ENCODE results near the gene RBM3.
"Not testable (repeated sequence)": the region's sequence is repeated elsewhere in the genome, so short reads cannot be mapped to it uniquely, and the experiment has no call there.

RBM3 gene

GRCh38 chrX:48574270-48575266 lies at the start of gene RBM3:
TSS of gene RBM3 (plus strand) at chrX:48574484. CDS start at chrX:48575181, 697 bp downstream.
- DNase-seq (ENCODE audit: low read depth, low spot score) = peak; percentile 75

DNA sequence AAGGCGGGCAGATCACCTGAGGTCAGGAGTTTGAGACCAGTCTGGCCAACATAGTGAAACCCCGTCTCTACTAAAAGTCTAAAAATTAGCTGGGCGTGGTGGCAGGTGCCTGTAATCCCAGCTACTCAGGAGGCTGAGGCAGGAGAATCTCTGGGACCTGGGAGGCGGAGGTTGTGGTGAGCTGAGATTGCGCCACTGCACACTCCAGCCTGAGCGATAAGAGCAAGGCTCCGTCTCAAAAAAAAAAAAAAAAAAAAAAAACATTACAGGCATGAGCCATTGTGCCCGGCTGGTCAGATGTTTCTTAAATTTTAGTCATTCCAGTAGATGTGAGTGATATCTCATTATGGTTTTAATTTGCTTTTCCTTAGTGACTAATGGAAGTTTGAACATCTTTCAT lies 48.4 kb upstream of the RBM3 start:
- not testable (repeated sequence) for DNase-seq (ENCODE audit: low read depth, low spot score)

DNA sequence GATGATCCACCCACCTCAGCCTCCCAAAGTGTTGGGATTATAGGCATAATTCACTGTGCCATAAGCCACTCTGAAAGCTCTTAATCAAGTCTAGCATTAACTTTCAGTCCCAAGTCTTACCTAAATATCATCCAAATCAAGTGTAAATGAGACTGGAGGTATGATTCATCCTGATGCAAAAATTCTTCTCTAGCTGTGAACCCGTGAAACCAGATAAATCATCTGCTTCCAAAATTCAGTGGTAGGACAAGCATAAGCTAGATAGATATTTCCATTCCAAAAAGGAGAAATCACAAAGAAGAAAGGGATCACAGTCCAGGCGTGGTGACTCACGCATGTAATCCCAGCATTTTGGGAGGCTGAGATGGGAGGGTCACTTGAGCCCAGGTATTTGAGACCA lies 43.5 kb upstream of the RBM3 start:
- no peak for DNase-seq (ENCODE audit: low read depth, low spot score)

DNA sequence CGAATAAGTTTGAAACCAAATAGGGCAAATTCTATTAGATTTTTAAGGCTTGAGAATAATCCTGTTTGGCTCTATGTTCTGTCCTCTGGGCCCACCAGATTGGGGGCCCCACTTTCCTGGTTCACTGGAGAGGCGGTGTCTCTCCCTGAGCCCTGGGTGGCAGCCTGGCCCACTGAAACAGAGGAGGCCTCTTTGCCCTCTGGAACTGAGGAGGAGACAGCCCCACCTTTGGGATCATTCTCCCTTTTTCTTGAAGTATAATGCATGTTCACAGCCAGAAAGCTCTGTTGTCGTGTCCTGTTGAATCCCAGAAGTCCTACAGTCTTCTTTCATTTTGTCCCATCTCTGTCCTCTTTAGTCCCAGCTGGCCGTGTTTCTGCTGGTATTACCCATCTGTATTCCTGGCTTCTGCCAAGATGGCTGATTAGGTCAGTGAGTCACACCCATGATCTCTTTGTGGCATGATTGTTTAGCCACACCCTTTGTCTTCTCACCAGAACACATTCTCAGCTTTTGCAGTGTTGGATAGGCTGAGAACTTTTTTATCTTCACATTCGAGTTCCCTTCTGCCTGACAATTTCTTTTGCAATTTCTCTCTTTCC lies 42.8 kb upstream of the RBM3 start:
- no peak for DNase-seq (ENCODE audit: low read depth, low spot score)

GRCh38 chrX:48532161-48532560 lies 42.1 kb upstream of the RBM3 start:
- no peak for DNase-seq (ENCODE audit: low read depth, low spot score)

DNA sequence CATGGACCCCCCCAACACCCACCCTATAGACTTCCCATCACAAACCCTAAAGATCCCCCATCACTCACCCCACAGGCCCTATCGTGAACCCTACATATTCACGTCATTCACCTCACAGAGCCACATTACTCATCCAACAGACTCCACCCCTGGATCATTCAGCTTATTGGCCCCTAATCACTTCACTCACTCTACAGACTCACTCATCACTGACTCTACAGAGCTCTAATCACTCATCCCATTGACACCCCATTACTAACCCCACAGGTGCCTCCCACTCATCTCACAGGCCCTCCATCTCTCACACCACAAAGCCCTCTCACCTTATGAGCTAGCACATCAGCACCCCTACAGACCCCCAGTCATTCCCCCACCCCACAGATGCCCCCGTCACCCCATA lies 41.1 kb upstream of the RBM3 start:
- DNase-seq (ENCODE audit: low read depth, low spot score) = no peak

DNA sequence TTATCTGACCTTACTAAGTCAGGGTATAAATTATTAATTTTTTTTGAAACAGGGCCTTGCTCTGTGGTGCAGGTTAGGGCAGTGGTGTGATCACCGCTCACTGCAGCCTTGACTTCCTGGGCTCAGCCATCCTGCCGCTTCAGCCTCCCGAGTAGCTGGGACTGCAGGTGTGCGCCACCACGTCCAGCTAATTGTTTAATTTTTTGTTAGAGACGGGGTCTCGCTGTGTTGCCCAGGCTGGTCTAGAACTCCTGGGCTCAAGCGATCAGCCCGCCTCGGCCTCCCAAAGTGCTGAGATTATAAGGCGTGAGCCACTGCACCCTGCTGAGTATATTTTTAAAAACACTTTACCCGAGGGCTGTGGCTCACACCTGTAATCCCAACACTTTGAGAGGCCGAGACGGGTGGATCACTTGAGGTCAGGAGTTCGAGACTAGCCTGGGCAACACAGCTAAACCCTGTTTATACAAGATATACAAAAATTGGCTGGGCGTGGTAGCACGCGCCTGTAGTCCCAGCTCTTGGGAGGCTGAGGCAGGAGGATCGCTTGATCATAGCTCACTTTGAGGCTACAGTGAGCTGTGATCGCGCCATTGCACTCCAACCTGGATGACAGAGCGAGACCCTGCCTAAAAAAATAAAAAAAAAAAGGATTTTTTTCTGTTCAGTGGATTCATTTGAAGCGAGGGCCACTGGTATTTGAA lies 35.5 kb upstream of the RBM3 start:
- DNase-seq (ENCODE audit: low read depth, low spot score) = no peak

- DNase-seq (ENCODE audit: low read depth, low spot score) = peak; percentile 91
These were observed 34.8 kb upstream of the RBM3 start, which contains the start of gene TBC1D25 for GRCh38 chrX:48539345-48540027. TSS of gene TBC1D25 (plus strand) at chrX:48539714. CDS start at chrX:48539798, 84 bp downstream.

DNA sequence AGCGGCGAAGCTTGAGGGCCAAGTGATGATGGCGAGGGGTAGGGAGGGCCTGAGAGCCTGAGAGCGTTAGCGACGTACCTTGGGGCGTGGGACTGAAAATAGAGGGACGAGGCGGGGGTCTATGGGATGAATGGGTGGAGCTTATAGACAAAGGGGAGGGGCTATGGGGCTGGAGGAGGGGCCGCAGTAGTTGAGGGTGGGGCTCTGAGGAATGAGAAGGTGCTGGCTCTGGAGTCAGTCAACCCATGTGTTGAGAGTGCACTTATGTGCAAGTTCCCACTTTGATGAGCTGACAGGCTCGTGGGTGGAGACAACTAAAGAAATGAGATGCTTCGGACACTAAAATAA lies 34.3 kb upstream of the RBM3 start:
- peak; percentile 23 for DNase-seq (ENCODE audit: low read depth, low spot score)

GRCh38 chrX:48540480-48540879 lies 33.8 kb upstream of the RBM3 start:
- no peak for DNase-seq (ENCODE audit: low read depth, low spot score)

DNA sequence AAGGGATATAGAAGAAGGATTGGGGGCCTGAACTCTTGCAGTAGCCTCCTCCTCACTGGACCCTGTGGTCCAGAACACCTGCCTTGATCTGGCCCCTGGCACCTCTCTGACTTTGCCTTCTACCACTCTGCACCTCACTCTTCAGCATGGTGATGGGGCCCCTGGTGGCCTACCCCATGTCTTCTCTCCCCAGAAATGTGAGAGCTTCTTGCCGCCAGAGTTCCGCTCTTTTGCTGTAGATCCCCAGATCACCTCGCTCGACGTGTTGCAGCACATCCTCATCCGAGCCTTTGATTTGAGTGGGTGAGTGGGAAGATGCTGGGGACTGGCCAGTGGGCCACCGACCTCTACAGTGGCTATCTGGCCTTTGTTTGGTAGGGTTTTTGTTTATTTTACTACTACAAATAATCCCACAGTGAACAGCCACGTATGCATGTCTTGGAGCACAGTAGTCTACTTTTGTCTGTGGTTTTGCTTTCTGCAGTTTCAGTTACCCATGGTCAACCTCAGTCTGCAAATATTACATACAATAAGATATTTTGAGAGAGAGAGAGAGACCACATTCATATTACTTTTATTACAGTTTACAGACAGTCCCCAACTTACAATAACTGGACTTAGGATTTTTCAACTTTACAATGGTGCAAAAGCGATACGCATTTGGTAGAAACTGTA lies 33.0 kb upstream of the RBM3 start:
- DNase-seq (ENCODE audit: low read depth, low spot score) = no peak

- DNase-seq (ENCODE audit: low read depth, low spot score) = no peak
These were observed 25.4 kb upstream of the RBM3 start for GRCh38 chrX:48548871-48549270.

- DNase-seq (ENCODE audit: low read depth, low spot score) = not testable (repeated sequence)
These were observed 18.5 kb upstream of the RBM3 start for GRCh38 chrX:48555731-48556325.

DNA sequence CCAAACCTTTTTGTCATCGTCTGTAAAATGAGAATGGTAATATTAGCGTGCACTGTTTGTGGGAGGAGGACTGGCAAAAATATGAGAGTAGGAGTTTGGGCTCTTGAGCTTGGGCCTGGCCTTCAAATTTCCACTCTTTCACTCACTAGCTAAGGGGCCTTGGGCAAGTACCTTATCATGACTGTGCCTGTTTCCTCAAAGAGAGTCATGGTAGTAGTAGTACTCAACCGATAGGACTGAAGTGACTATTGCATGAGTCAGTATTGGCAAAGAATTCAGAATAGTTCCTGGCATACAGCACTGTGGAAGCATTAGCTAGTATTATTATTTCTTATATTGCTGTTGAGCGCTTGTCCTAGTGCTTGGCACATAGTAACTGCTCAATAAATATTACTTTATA lies 16.0 kb upstream of the RBM3 start:
- DNase-seq (ENCODE audit: low read depth, low spot score) = no peak

- no peak for DNase-seq (ENCODE audit: low read depth, low spot score)
These were observed 14.6 kb upstream of the RBM3 start for GRCh38 chrX:48559636-48560035.

- DNase-seq (ENCODE audit: low read depth, low spot score) = no peak
These were observed 14.2 kb upstream of the RBM3 start for GRCh38 chrX:48560056-48560455.

- no peak for DNase-seq (ENCODE audit: low read depth, low spot score)
These were observed 13.6 kb upstream of the RBM3 start for GRCh38 chrX:48560681-48561080.

DNA sequence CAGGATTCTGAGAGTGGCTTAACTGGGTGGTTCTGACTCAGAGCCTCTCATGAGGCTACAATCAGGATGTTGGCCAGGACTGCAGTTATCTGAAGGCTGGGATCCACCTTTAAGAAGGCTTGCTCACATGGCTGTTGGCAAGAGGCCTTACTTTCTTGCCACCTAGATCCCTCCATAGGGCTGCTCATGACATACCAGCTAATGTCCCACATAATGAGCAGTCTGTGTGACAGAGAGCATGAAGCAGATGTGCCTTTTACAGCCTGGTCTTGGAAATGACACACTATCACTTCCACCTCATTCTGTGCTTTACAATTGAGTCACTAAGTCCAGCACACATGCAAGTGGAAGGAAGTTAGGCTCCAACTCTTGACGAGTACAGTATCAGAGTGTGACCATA lies 4.3 kb upstream of the RBM3 start:
- no peak for DNase-seq (ENCODE audit: low read depth, low spot score)

DNA sequence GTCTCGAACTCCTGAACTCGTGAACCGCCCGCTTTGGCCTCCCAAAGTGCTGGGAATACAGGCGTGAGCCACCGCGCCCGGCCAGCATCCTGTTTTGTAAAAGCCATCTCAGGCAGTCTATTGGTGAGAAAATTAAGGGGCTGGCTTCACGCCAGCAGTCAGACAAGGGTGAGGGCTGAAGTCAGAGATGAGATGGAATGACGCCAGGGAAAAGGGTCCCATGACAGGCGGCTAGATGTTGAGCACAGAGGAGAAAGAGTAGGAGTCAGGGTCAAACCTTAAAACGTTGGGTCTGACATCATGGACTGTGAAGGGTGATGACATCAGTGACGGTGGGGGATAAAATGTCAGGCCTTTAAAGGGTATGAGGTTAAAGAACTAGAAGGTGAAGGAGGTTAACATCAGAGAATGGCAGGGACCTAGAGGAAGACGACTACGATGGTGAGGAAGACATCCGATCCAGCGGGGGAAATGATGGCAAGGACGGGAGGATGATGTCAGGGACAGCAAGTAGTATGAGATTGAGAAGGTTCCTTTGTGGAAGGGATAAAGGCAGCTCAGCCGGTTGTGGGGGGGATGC lies 504 bp upstream of the RBM3 start:
- no peak for DNase-seq (ENCODE audit: low read depth, low spot score)

DNA sequence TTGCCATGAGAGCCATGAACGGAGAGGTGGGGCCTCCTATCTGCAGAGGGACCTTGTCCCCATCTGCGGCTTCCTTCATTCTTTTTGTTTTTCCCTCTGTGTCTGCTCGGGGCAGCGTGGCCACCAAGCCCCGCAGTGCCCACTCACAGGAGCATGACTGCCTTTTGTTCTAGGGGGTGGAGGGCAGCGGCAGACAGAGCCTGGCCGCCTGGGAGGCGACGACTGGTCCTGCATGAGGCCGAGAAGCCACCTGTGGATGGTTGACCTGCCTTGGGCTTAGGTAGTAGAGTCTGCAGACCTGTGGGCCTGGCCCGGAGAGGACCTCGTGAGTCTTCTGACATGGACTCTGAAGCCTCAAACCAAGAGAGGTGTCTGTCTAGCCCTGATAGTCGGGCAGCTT lies 1.4 kb downstream of the RBM3 start:
- DNase-seq (ENCODE audit: low read depth, low spot score) = no peak
